Measurements from ENCODE around the gene GRK6. TPM values are rescaled to one million over a fixed set of nuclear protein-coding genes. Genes with fewer than 3 reads are reported as not detected.

GRK6 gene
- total RNA-seq, 1 donor from 2014 or later: 43.9 TPM

- intact Hi-C loops (cut with DNase I): no loop called here
- Histone ChIP-seq H3K27me3 (peaks cover 13% of the 10 kb centered on the region), H3K27ac (no peak overlapping the region), H3K4me1 (peaks cover 22% of the 10 kb centered on the region), H3K9me3 (no peaks in the 10 kb centered on the region), H3K36me3 (no peaks in the 10 kb centered on the region), H3K4me3 (no peak overlapping the region)
- no peak for TF ChIP-seq CTCF (IDR thresholded peaks at IDR 0.05)
- no peak for DNase-seq
- ATAC-seq: peak; percentile 8
These were observed 21.3 kb downstream of the GRK6 start for GRCh38 chr5:177447611-177448243.

- Histone ChIP-seq H3K4me3 (no peak overlapping the region), H3K27ac (no peak overlapping the region)
These were observed 21.9 kb downstream of the GRK6 start for GRCh38 chr5:177448244-177448950.

GRCh38 chr5:177449140-177450061 is 22.9 kb downstream of the GRK6 start:
- TF ChIP-seq CTCF (IDR thresholded peaks at IDR 0.05): no peak
- peaks cover 13% of the 10 kb centered on the region for H3K27me3 ChIP-seq
- no peak for DNase-seq

More at GRCh38 chr5:177448244-177448950, 21.9 kb downstream of the GRK6 start:
- Histone ChIP-seq H3K36me3 (no peaks in the 10 kb centered on the region), H3K4me1 (peaks cover 22% of the 10 kb centered on the region), H3K27me3 (peaks cover 13% of the 10 kb centered on the region), H3K9me3 (no peaks in the 10 kb centered on the region)
- intact Hi-C loops (cut with DNase I): no loop called here
- no peak for DNase-seq
- TF ChIP-seq CTCF (IDR thresholded peaks at IDR 0.05): no peak
- no peak for ATAC-seq

GRCh38 chr5:177450667-177451424 is 24.4 kb downstream of the GRK6 start:
- no peak for ATAC-seq
- no peak overlapping the region for H3K4me3 ChIP-seq
- intact Hi-C loops (cut with DNase I): loop anchor here (10.0 kb wide), 1 partner anchor 46 kb away; the partner anchor contains the start of genes F12 and PFN3
- H3K27ac ChIP-seq: no peak overlapping the region
- H3K36me3 ChIP-seq: no peaks in the 10 kb centered on the region
- no peaks in the 10 kb centered on the region for H3K9me3 ChIP-seq
- H3K4me1 ChIP-seq: peaks cover 34% of the 10 kb centered on the region
- no peak for DNase-seq
- H3K27me3 ChIP-seq: peaks cover 13% of the 10 kb centered on the region
- TF ChIP-seq CTCF (IDR thresholded peaks at IDR 0.05): no peak

More at GRCh38 chr5:177449140-177450061, 22.9 kb downstream of the GRK6 start:
- Histone ChIP-seq H3K27ac (no peak overlapping the region), H3K4me3 (no peak overlapping the region), H3K9me3 (no peaks in the 10 kb centered on the region), H3K36me3 (no peaks in the 10 kb centered on the region), H3K4me1 (peaks cover 29% of the 10 kb centered on the region)
- no peak for ATAC-seq
- intact Hi-C loops (cut with DNase I): loop anchor here (10.0 kb wide), 1 partner anchor 45 kb away; the partner anchor contains the start of genes F12 and PFN3

Measured in upper lobe of right lung (tissue), 1 donor.